Mesothelial cell of epicardium (in vitro differentiated cells): ENCODE data around the gene CACNA1A. TPM values are rescaled to one million over a fixed set of nuclear protein-coding genes. Genes with fewer than 3 reads are reported as not detected.
A peak's percentile ranks its signal among the peaks of the same experiment; 100 is the strongest.

Experiments
- DNase-seq, 2 experiments: peaks; one replicate each; pipeline ENCODE4 v3.0.0; 2021; ENCODE audit warnings: low spot score in 2 of 2; ENCODE audit not compliant: unreplicated experiment in 2 of 2
- H3K27ac Mint-ChIP-seq: 2 replicates; pipeline ENCODE4 v1.8.0; 2021; ENCODE audit warnings: mixed read lengths
- H3K27me3 Mint-ChIP-seq: 2 replicates; pipeline ENCODE4 v1.8.0; 2021; ENCODE audit warnings: low read depth, mixed read lengths
- H3K36me3 Mint-ChIP-seq: 2 replicates; pipeline ENCODE4 v1.8.0; 2021; ENCODE audit warnings: mixed read lengths
- H3K4me1 Mint-ChIP-seq: 2 replicates; pipeline ENCODE4 v1.8.0; 2021; ENCODE audit warnings: mixed read lengths
- H3K4me3 Mint-ChIP-seq: 2 replicates; pipeline ENCODE4 v1.8.0; 2021; ENCODE audit warnings: mild to moderate bottlenecking, moderate library complexity, mixed read lengths
- H3K9me3 Mint-ChIP-seq: 2 replicates; pipeline ENCODE4 v1.8.0; 2021; ENCODE audit warnings: mixed read lengths
- total RNA-seq: library from RNA; stranded (reverse); gene quantifications from 3 replicates; pipeline ENCODE4 v1.2.1, GENCODE V29; 2021
- TF ChIP-seq, protein P1 (sequence below): fragments of 200-600 bp; sonication (generic); IDR thresholded peaks from one replicate; pipeline ENCODE4 v1.5.0; 2021; ENCODE audit warnings: antibody characterized with exemption; ENCODE audit not compliant: unreplicated experiment

CACNA1A gene
- total RNA-seq, 1 donor from 2014 or later = 1.0 TPM

DNA sequence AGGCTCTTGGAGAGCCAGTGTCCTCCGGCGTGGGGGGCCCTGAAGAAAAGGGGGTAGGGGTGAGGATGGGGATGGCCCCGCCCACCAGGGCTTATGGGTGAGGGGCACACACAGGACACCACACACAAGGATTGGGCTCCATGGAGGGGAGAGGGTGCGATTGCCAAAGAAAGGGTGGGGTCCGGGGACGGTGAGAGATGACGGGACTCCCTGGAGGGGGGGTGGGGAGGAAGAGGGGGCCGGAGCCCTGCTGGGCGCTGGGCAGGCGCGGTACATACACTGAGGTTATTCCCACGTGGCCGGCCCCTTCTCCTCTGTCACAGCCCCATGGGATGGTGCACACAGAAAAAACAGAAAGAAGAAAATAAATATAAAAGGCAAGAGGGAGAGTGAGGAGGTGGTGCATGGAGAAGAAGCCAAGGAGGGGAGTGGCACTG, 295.9 kb downstream of the CACNA1A start:
- Mint-ChIP-seq H3K4me3 (no peak overlapping the region), H3K27me3 (no peaks in the 10 kb centered on the region), H3K36me3 (no peaks in the 10 kb centered on the region), H3K4me1 (peaks cover 7% of the 10 kb centered on the region), H3K27ac (no peak overlapping the region), H3K9me3 (no peaks in the 10 kb centered on the region)
- no peak for DNase-seq
- TF ChIP-seq, protein P1, sequence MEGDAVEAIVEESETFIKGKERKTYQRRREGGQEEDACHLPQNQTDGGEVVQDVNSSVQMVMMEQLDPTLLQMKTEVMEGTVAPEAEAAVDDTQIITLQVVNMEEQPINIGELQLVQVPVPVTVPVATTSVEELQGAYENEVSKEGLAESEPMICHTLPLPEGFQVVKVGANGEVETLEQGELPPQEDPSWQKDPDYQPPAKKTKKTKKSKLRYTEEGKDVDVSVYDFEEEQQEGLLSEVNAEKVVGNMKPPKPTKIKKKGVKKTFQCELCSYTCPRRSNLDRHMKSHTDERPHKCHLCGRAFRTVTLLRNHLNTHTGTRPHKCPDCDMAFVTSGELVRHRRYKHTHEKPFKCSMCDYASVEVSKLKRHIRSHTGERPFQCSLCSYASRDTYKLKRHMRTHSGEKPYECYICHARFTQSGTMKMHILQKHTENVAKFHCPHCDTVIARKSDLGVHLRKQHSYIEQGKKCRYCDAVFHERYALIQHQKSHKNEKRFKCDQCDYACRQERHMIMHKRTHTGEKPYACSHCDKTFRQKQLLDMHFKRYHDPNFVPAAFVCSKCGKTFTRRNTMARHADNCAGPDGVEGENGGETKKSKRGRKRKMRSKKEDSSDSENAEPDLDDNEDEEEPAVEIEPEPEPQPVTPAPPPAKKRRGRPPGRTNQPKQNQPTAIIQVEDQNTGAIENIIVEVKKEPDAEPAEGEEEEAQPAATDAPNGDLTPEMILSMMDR = no peak

DNA sequence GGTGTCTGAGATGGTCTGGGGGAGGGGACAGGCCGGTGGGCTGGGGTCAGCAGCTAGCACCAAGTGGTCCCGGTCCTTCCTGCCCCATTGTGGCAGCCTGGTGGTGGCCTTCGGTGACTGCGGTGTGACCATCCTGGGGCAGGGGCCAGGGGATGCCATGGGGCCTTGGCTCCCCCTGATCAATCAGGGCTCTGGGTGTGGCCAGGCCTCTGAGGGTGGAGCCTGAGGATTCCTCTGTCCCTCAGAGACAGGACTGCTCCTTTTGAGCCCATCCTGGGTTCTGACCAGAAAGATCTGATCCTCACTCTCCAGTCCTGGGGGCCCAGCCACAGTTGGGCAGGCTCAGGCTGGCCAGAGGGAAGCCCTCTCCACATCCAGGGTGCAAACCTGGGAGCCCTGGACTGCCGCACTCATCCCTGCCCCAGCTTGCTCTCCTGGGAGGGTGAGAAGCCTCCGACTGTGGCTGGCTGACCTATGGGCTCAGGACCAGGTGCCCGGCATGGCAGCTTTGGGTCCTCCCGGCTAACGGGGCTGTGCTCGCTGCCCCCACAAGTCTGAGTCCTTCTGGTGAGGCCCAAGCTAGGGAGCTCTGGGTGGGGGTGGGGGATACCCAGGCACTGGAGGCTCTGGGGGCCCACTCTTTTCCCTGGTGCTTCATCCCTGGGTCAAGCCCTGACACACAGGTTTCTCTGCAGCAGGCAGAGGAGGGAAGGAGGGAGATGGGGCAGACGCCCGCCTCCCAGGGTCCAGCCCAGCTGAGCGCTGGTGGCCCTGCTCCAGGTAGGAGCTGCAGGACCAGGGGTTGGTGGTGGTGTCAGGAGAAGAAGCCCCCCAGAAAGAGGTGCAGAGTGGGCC, 296.6 kb downstream of the CACNA1A start:
- DNase-seq = no peak
- Mint-ChIP-seq H3K27ac (peak overlapping the region; percentile 21), H3K9me3 (no peaks in the 10 kb centered on the region), H3K36me3 (no peaks in the 10 kb centered on the region), H3K4me1 (peaks cover 7% of the 10 kb centered on the region), H3K4me3 (no peak overlapping the region), H3K27me3 (no peaks in the 10 kb centered on the region)
- TF ChIP-seq, protein P1 = no peak

DNA sequence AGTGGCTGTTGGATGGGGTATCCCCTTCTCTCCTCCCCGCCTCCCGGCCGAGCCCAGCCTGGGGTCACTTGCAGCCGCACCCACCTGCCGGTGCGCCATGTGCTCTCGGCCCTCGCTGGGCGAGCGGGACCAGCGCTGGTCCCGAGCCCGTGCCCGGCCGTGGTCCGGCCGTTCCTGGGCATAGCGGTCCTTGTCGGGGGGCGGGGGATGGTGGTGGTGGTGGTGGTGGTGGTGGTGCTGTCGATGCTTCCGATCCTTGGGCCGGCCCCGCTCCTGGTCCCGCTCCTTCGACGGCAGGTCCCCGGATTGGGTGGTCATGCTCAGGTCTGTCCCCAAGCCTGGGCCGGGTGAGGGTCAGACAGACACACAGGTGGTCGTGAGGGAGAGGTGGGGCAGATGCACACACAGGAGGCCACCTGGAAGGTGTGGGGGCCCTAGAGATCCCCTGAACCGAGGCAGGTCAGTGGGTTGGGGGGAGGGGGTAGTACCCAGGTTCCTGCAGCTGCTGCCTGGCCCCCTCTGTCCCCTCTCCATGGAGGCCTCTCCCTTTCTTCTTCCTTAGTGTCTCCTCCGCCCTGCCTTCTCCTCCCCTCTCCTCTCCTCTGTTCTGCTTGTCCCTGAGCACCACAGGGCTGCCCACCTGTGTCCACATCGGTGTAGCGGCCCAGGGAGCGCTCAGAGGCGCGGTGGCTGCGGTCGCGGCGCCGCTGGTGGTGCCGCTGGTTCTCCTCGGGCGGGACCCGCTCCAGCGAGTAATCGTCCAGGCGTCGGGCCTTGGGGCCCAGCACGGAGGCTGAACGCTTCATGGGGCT, 297.4 kb downstream of the CACNA1A start:
- Mint-ChIP-seq H3K27me3 (no peaks in the 10 kb centered on the region), H3K9me3 (no peaks in the 10 kb centered on the region), H3K36me3 (no peaks in the 10 kb centered on the region), H3K4me3 (no peak overlapping the region), H3K27ac (no peak overlapping the region), H3K4me1 (peaks cover 7% of the 10 kb centered on the region)
- TF ChIP-seq, protein P1 = no peak
- DNase-seq = no peak

DNA sequence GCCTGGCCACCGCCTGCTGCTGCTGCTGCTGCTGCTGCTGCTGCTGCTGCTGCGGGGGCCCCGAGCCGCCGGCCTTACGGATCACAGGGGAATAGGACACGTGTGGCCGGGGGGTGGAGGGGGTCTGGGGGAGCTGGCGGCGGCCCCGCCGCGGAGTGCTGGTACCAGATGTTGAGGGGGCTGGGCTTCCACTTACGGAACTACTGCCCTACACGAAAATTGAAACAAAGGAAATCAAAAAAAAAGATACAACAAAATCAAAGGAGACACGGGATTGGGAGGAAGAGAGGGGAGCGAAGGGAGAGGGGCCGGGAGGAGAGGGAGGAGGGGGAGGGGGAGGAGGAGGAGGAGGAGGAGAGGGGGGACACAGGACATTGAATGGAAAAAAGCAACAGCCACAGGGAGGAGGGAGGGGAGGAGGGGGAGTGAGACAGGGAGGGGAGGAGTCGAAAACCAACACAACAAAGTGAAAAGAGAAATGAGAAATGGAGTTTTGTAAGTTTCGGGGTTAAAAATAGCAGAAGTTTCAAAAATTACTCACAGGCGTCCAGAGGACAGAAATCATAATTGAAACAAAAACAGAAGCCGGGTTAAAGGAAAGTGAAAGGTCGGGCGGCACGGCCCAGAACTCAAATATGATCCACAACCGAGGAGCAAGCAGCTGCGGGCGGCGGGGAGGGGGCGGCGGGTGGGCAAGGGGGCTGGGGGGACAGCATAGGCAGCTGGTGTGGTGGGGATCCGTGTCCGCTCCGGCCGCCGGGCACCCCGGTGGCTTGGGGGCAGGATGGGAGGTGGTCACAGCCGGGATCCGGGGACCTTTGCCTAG, 298.2 kb downstream of the CACNA1A start:
- Mint-ChIP-seq H3K9me3 (no peaks in the 10 kb centered on the region), H3K4me1 (peaks cover 7% of the 10 kb centered on the region), H3K36me3 (no peaks in the 10 kb centered on the region), H3K27ac (peak overlapping the region; percentile 96), H3K27me3 (no peaks in the 10 kb centered on the region), H3K4me3 (peak overlapping the region; percentile 31)
- TF ChIP-seq, protein P1 = no peak
- DNase-seq = peak in 1 of 2 experiments; percentile 49

DNA sequence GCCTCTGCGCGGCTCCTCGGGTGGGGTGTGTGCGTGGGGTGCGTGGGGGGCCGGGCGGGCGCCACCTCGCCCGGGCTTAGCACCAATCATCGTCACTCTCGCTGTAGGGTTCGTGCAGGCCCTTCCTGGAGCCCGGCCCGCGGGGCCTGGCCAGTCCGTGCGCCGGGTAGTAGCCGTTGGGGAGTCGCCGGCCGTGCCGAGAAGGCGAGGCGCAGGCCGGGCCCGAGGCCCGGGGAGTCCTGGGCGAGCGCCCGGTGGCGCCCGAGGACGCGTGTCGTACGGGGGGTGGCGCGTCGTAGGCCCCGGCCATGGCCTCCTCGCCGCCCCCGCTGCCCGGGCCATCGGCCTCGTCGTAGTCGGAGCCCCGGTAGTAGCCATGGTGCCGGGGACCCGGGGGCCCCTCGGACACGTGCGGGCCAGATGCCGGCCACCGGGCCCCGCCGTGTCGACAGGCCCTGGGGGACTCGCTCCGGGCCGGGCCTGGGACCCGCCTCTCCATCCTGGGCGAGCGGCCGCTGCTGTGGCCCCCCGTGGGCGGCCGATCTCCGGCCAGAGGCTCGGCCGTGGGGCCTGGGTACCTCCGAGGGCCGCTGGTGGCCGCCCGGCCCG, 298.9 kb downstream of the CACNA1A start:
- Mint-ChIP-seq H3K4me3 (no peak overlapping the region), H3K27ac (no peak overlapping the region), H3K36me3 (no peaks in the 10 kb centered on the region), H3K27me3 (no peaks in the 10 kb centered on the region), H3K9me3 (no peaks in the 10 kb centered on the region), H3K4me1 (peaks cover 7% of the 10 kb centered on the region)
- TF ChIP-seq, protein P1 = no peak
- DNase-seq = no peak
